Measurements from ENCODE around the gene RTBDN.

Gene RTBDN

DNA sequence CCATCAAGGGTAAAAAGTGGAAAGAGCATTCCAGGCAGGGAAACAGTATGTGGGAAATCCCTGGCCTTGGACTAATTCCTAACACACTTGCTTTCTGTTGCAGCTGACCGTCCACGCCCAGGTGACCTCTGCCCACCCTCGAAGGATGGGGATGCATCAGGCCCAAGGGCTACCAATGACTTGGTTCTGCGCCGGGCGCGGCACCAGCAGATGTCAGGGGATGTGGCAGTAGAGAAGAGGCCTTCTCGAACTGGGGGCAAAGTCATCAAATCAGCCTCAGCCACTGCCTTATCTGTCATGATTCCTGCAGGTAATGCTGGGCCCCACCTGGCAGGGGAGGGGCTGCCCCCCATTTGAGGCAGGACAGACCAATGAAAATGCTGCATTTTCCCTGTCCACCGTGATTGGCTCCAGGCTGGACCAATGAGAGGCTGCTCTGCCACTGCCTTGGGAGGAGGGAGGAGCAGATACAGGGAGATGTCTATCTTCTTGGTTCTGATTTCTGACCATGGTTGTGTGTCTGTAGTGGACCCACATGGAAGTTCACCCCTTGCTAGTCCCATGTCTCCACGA is 34.2 kb upstream of the RTBDN start:
- H3K27me3 ChIP-seq (ENCODE audit: insufficient read depth, low read length, poor library complexity), result no peaks in the 10 kb centered on the region
- H3K27ac ChIP-seq (ENCODE audit: low read length), result peak overlapping the region; percentile 27; the same call in 1 of the 2 replicates
- no peaks in the 10 kb centered on the region for H3K9me3 ChIP-seq (ENCODE audit: insufficient read depth, low read length, severe bottlenecking)
- H3K9ac ChIP-seq (ENCODE audit: low read depth, low read length), result no peak overlapping the region
- peaks cover 13% of the 10 kb centered on the region for H3K36me3 ChIP-seq (ENCODE audit: insufficient read depth, low read length)
- H2AFZ ChIP-seq (ENCODE audit: low read depth, low read length), result no peak overlapping the region
- peak; percentile 45 for DNase-seq
- peaks cover 14% of the 10 kb centered on the region for H3K4me1 ChIP-seq (ENCODE audit: insufficient read depth, low read length)
- peak overlapping the region; percentile 71 for H3K4me2 ChIP-seq (ENCODE audit: insufficient read depth, low read length)
- H3K4me3 ChIP-seq (ENCODE audit: low read depth in 1 of 2, low read length in 2 of 2), result peak overlapping the region in 1 of 2 experiments; percentile 56; a peak in 1 of 4 replicates
- H3K79me2 ChIP-seq (ENCODE audit: insufficient read depth, low read length), result no peaks in the 10 kb centered on the region
- H4K20me1 ChIP-seq (ENCODE audit: insufficient read depth, low read length), result no peaks in the 10 kb centered on the region
- ATAC-seq (ENCODE audit: insufficient read depth, low read depth), result no peak
- no peak for TF ChIP-seq EZH2 (IDR thresholded peaks at IDR 0.05; ENCODE audit: borderline replicate concordance, low read depth, low read length, severe bottlenecking)
- TF ChIP-seq, protein P1, sequence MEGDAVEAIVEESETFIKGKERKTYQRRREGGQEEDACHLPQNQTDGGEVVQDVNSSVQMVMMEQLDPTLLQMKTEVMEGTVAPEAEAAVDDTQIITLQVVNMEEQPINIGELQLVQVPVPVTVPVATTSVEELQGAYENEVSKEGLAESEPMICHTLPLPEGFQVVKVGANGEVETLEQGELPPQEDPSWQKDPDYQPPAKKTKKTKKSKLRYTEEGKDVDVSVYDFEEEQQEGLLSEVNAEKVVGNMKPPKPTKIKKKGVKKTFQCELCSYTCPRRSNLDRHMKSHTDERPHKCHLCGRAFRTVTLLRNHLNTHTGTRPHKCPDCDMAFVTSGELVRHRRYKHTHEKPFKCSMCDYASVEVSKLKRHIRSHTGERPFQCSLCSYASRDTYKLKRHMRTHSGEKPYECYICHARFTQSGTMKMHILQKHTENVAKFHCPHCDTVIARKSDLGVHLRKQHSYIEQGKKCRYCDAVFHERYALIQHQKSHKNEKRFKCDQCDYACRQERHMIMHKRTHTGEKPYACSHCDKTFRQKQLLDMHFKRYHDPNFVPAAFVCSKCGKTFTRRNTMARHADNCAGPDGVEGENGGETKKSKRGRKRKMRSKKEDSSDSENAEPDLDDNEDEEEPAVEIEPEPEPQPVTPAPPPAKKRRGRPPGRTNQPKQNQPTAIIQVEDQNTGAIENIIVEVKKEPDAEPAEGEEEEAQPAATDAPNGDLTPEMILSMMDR (IDR thresholded peaks at IDR 0.05; ENCODE audit: borderline replicate concordance, extremely low read depth, low read length, poor library complexity, severe bottlenecking), result no peak

DNA sequence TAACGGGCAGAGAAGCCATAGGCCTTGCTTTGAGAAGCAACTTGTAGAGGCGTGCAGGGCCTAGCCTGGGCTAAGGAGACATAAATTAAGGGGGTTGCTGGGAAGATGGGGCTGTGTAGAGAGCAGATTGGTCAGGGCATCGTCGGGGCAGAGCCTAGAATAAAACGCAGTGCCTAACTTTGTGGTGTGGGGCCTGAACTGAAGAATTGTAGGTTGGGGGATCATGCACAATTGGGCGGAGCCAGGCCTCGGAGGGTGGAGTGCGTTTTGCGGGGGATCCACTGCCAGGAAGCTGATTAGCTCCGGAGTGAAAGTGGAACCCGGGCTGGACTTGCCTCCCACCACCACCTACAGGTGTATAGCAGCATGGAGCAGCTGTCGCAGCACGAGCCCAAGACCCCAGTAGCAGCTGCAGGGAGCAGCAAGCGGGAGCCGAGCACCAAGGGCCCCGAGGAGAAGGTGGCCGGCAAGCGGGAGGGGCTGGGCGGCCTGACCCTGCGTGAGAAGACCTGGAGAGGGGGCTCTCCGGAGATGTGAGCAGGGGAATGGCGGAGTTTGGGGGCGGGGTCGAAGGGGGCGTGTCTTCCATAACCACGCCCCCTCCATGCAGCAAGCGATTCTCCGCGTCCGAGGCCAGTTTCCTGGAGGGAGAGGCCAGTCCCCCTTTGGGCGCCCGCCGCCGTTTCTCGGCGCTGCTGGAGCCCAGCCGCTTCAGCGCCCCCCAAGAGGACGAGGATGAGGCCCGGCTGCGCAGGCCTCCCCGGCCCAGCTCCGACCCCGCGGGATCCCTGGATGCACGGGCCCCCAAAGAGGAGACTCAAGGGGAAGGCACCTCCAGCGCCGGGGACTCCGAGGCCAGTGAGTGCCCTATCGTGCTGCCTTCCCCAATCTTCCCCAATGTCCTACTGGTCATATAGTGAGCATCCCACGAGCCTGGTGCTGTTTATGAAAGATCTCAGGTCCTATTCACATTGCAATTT is 33.0 kb upstream of the RTBDN start:
- ATAC-seq (ENCODE audit: insufficient read depth, low read depth), result peak; percentile 82

DNA sequence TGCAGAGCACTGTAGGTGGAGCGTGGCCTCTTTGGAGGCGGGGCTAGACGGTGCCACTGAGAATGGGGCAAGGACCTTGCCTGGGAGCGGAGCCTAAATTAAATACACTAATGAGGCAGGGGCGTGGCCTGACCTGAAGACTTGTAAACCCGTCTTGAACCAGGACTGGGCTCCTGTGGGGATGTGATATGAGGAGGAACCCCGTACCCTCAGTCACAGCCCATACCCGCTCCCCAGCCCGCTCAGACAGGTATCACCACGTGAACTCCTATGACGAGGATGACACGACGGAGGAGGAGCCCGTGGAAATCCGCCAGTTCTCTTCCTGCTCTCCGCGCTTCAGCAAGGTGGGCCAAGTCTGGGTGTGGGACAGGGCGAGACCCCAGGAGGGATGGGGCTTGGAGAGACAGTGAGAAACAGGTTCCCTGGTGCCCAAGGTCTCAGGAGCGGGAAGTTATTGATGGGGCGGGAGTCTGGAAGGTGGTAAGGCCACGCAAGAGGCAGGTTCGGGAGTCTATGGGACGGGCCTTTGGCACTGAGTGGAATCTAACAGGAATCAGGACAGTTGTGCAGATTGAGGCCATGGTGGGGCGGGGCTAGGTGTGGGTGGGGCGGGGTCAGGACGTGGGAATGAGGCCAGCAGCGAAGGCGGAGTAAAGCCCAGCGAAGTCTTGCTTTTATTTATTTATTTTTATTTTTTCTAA is 32.2 kb upstream of the RTBDN start:
- Histone ChIP-seq H3K36me3 (ENCODE audit: insufficient read depth, low read length) (peaks cover 5% of the 10 kb centered on the region), H3K9me3 (ENCODE audit: insufficient read depth, low read length, severe bottlenecking) (no peaks in the 10 kb centered on the region), H3K27ac (ENCODE audit: low read length) (no peak overlapping the region), H3K79me2 (ENCODE audit: insufficient read depth, low read length) (no peaks in the 10 kb centered on the region), H3K4me2 (ENCODE audit: insufficient read depth, low read length) (peak overlapping the region; percentile 71), H4K20me1 (ENCODE audit: insufficient read depth, low read length) (no peaks in the 10 kb centered on the region), H3K4me3 (ENCODE audit: low read depth in 1 of 2, low read length in 2 of 2) (no peak overlapping the region), H3K27me3 (ENCODE audit: insufficient read depth, low read length, poor library complexity) (no peaks in the 10 kb centered on the region), H2AFZ (ENCODE audit: low read depth, low read length) (no peak overlapping the region), H3K4me1 (ENCODE audit: insufficient read depth, low read length) (peaks cover 14% of the 10 kb centered on the region), H3K9ac (ENCODE audit: low read depth, low read length) (no peak overlapping the region)
- ATAC-seq (ENCODE audit: insufficient read depth, low read depth) (no peak), DNase-seq (no peak)
- no peak for TF ChIP-seq EZH2 (IDR thresholded peaks at IDR 0.05; ENCODE audit: borderline replicate concordance, low read depth, low read length, severe bottlenecking)
- TF ChIP-seq, protein P1 (IDR thresholded peaks at IDR 0.05; ENCODE audit: borderline replicate concordance, extremely low read depth, low read length, poor library complexity, severe bottlenecking), result no peak

More for the DNA sequence above, 33.0 kb upstream of the RTBDN start:
- Histone ChIP-seq H3K27ac (ENCODE audit: low read length) (peak overlapping the region; percentile 44; the same call in 1 of the 2 replicates), H3K36me3 (ENCODE audit: insufficient read depth, low read length) (peaks cover 5% of the 10 kb centered on the region), H3K4me3 (ENCODE audit: low read depth in 1 of 2, low read length in 2 of 2) (peak overlapping the region; percentile 17 to 56; a peak in 3 of 4 replicates), H4K20me1 (ENCODE audit: insufficient read depth, low read length) (no peaks in the 10 kb centered on the region), H3K4me1 (ENCODE audit: insufficient read depth, low read length) (peaks cover 14% of the 10 kb centered on the region), H3K27me3 (ENCODE audit: insufficient read depth, low read length, poor library complexity) (no peaks in the 10 kb centered on the region), H3K9ac (ENCODE audit: low read depth, low read length) (peak overlapping the region; percentile 59), H3K9me3 (ENCODE audit: insufficient read depth, low read length, severe bottlenecking) (no peaks in the 10 kb centered on the region), H2AFZ (ENCODE audit: low read depth, low read length) (peak overlapping the region; percentile 75), H3K79me2 (ENCODE audit: insufficient read depth, low read length) (no peaks in the 10 kb centered on the region), H3K4me2 (ENCODE audit: insufficient read depth, low read length) (peak overlapping the region; percentile 71)
- DNase-seq, result peak; percentile 78
- no peak for TF ChIP-seq EZH2 (IDR thresholded peaks at IDR 0.05; ENCODE audit: borderline replicate concordance, low read depth, low read length, severe bottlenecking)
- TF ChIP-seq, protein P1 (IDR thresholded peaks at IDR 0.05; ENCODE audit: borderline replicate concordance, extremely low read depth, low read length, poor library complexity, severe bottlenecking), result peak; percentile 27

Data from DND-41 (cell line).